Placental epithelial cell (primary cell): ENCODE data around the gene ERC2. TPM values are rescaled to one million over a fixed set of nuclear protein-coding genes. Genes with fewer than 3 reads are reported as not detected.

Source experiments
- small RNA-seq: library from RNA; depleted of rRNA; stranded (forward); fragments of <200 nt; gene quantifications from one replicate; pipeline ENCODE3, GENCODE V24; 2012
- total RNA-seq: library from RNA; depleted of rRNA; stranded (reverse); fragments of >200 nt; gene quantifications from 2 replicates; pipeline ENCODE4 v1.2.3, GENCODE V29; 2012

ERC2 gene
- total RNA-seq: under 0.01 and 0.98 TPM in 2 replicates

GRCh38 chr3:56468184-56469106, at the start of gene ERC2:
Gene ERC2 (minus strand): TSS chr3:56468467.

DNA sequence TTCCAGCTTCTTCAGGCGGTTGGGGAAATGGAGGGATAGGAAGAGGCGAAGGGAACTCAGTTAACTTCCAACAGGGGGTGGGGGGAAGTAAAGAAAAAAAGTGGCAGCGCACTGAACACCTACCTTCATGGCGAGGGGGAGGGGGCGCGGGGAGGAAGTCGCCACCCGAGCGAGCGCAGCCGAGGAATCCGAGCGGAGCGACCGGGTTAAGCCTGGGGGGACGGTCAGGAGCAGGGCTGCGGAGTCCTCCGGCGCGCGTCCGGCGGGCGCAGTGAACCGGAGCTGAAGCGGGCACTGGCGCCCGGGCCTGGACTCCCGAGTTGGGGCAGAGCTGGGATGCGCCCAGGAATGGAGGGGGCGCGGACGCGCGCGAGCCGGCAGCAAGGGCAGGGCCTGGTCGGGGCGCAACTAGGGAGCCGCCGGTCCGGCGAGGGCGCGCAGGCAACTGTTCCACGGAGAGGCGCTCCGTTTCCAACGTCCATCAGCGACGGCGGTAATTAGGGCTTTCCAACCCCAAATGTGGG, 981.3 kb downstream of the ERC2 start, which contains the start of gene WNT5A:
Gene WNT5A, minus strand, starts transcription at position 450 of the 524 bp plus-strand sequence. Its CDS starts 321 bp downstream, at position 129.

Small RNAs within 50 kb of the gene (small RNA-seq; reads per million reads assigned to genes)
- gene MIR3938 (0.17 reads per million), gene RNA5SP133 (not detected)

Other genes with a start within 250 kb of the ERC2 start
- 17.1 and 27.1 TPM in 2 replicates for gene CCDC66, start 88.7 kb upstream of the ERC2 start, total RNA-seq
- gene TASOR, start 214.8 kb upstream of the ERC2 start, total RNA-seq: 76.1 and 77.3 TPM in 2 replicates